WTC11 (cell line): Measurements from ENCODE around the gene TDRD6. TPM values are rescaled to one million over a fixed set of nuclear protein-coding genes. Genes with fewer than 3 reads are reported as not detected.

Source experiments
- ATAC-seq: fragments of 200-7000 bp; cut with Tn5 transposase; 2 replicates; pipeline ENCODE4 v1.10.0; 2021; ENCODE audit warnings: mild to moderate bottlenecking, moderate library complexity
- CTCF ChIA-PET: fragments of 300-600 bp; sonication (Branson Sonifier 250); formaldehyde crosslinking; loops from one replicate; lab custom pipeline; 2021; ENCODE audit warnings: antibody characterized with exemption; lab: Charles Lee
- POLR2A ChIA-PET: fragments of 350-600 bp; sonication (Branson Sonifier 250); formaldehyde crosslinking; loops from one replicate; lab custom pipeline; 2021; ENCODE audit warnings: antibody characterized with exemption; lab: Charles Lee
- DNase-seq: peaks from one replicate; pipeline ENCODE4 v3.0.0; 2021; ENCODE audit warnings: low spot score
- H3K27ac Mint-ChIP-seq: 2 replicates; pipeline ENCODE4 v1.8.0; 2021; ENCODE audit warnings: mixed read lengths
- H3K27me3 Mint-ChIP-seq: 2 replicates; pipeline ENCODE4 v1.8.0; 2021; ENCODE audit warnings: low read depth, mild to moderate bottlenecking, moderate library complexity, mixed read lengths
- H3K36me3 Mint-ChIP-seq: 2 replicates; pipeline ENCODE4 v1.8.0; 2021; ENCODE audit warnings: mixed read lengths
- H3K4me1 Mint-ChIP-seq: 2 replicates; pipeline ENCODE4 v1.8.0; 2022; ENCODE audit warnings: mixed read lengths
- H3K4me3 Mint-ChIP-seq: 2 replicates; pipeline ENCODE4 v1.8.0; 2021; ENCODE audit warnings: mild to moderate bottlenecking, moderate library complexity, mixed read lengths
- H3K9me3 Mint-ChIP-seq: 2 replicates; pipeline ENCODE4 v1.8.0; 2021; ENCODE audit warnings: mixed read lengths
- CDX4 ChIP-seq: fragments of 250-450 bp; sonication (Bioruptor Pico); IDR thresholded peaks from 2 replicates; pipeline ENCODE4 v1.9.0; 2021; ENCODE audit warnings: moderate library complexity, mild to moderate bottlenecking, inconsistent platforms, borderline replicate concordance
- ESRRA ChIP-seq: sonication (generic); formaldehyde crosslinking; IDR thresholded peaks from 2 replicates; pipeline ENCODE4 v1.8.1; 2022; ENCODE audit warnings: mild to moderate bottlenecking, missing genetic modification reagents, borderline replicate concordance
- FOXK1 ChIP-seq: sonication (generic); formaldehyde crosslinking; IDR thresholded peaks from 2 replicates; pipeline ENCODE4 v1.8.0; 2022; ENCODE audit warnings: mild to moderate bottlenecking, moderate library complexity, missing genetic modification reagents
- IRF2 ChIP-seq: sonication (generic); formaldehyde crosslinking; IDR thresholded peaks from 2 replicates; pipeline ENCODE4 v1.8.0; 2022; ENCODE audit warnings: low read depth, missing genetic modification reagents, borderline replicate concordance
- JAZF1 ChIP-seq: fragments of 250-450 bp; sonication (Bioruptor Pico); IDR thresholded peaks from 2 replicates; pipeline ENCODE4 v1.9.0; 2021; ENCODE audit warnings: moderate library complexity, mild to moderate bottlenecking, inconsistent platforms
- KAT7 ChIP-seq: sonication (generic); formaldehyde crosslinking; IDR thresholded peaks from 2 replicates; pipeline ENCODE4 v1.8.1; 2023; ENCODE audit warnings: missing genetic modification reagents, mild to moderate bottlenecking, borderline replicate concordance
- NFATC4 ChIP-seq: fragments of 250-450 bp; sonication (Bioruptor Pico); IDR thresholded peaks from 2 replicates; pipeline ENCODE4 v1.9.0; 2021; ENCODE audit warnings: mild to moderate bottlenecking
- NR1H2 ChIP-seq: sonication (generic); formaldehyde crosslinking; IDR thresholded peaks from 2 replicates; pipeline ENCODE4 v1.9.0; 2021; ENCODE audit warnings: mild to moderate bottlenecking, moderate library complexity, missing genetic modification reagents
- NR3C1 ChIP-seq: sonication (generic); formaldehyde crosslinking; conservative IDR thresholded peaks from 2 replicates; pipeline ENCODE4 v1.8.1; 2023; ENCODE audit warnings: low read depth, mild to moderate bottlenecking, missing genetic modification reagents
- PRRX2 ChIP-seq: fragments of 250-450 bp; sonication (Bioruptor Pico); IDR thresholded peaks from 2 replicates; pipeline ENCODE4 v1.8.0; 2021; ENCODE audit warnings: mild to moderate bottlenecking
- RELA ChIP-seq: sonication (generic); formaldehyde crosslinking; IDR thresholded peaks from 2 replicates; pipeline ENCODE4 v1.8.1; 2022; ENCODE audit warnings: missing genetic modification reagents, mild to moderate bottlenecking, borderline replicate concordance
- RORB ChIP-seq: fragments of 250-450 bp; sonication (Bioruptor Pico); IDR thresholded peaks from 2 replicates; pipeline ENCODE4 v1.9.0; 2021; ENCODE audit warnings: mild to moderate bottlenecking
- SP1 ChIP-seq: sonication (generic); formaldehyde crosslinking; conservative IDR thresholded peaks from 2 replicates; pipeline ENCODE4 v1.8.1; 2022; ENCODE audit warnings: missing genetic modification reagents
- TCF7 ChIP-seq: sonication (generic); formaldehyde crosslinking; IDR thresholded peaks from 2 replicates; pipeline ENCODE4 v1.8.0; 2022; ENCODE audit warnings: mild to moderate bottlenecking, low read depth, missing genetic modification reagents, moderate library complexity
- TEAD4 ChIP-seq: sonication (generic); formaldehyde crosslinking; IDR thresholded peaks from 2 replicates; pipeline ENCODE4 v1.8.0; 2022; ENCODE audit warnings: mild to moderate bottlenecking, missing genetic modification reagents
- USF2 ChIP-seq: sonication (generic); formaldehyde crosslinking; IDR thresholded peaks from 2 replicates; pipeline ENCODE4 v1.8.1; 2023; ENCODE audit warnings: mild to moderate bottlenecking, missing genetic modification reagents, moderate library complexity
- ZNF425 ChIP-seq: fragments of 250-450 bp; sonication (Bioruptor Pico); conservative IDR thresholded peaks from 2 replicates; pipeline ENCODE4 v1.9.0; 2021; ENCODE audit warnings: mild to moderate bottlenecking
- ZSCAN18 ChIP-seq: fragments of 250-450 bp; sonication (Bioruptor Pico); IDR thresholded peaks from 2 replicates; pipeline ENCODE4 v2.1.2; 2022; ENCODE audit warnings: mild to moderate bottlenecking, moderate library complexity
- total RNA-seq: library from RNA; stranded (reverse); gene quantifications from 3 replicates; pipeline ENCODE4 v1.2.3, GENCODE V29; 2021
- TF ChIP-seq, protein P1 (sequence below): fragments of 200-600 bp; IDR thresholded peaks from 2 replicates; pipeline ENCODE4 v1.8.0; 2022; ENCODE audit warnings: antibody characterized with exemption
- TF ChIP-seq, protein P2 (sequence below): fragments of 250-450 bp; sonication (Bioruptor Pico); IDR thresholded peaks from 2 replicates; pipeline ENCODE4 v1.9.0; 2021; ENCODE audit warnings: mild to moderate bottlenecking, borderline replicate concordance
- TF ChIP-seq, protein P3 (sequence below): sonication (generic); formaldehyde crosslinking; IDR thresholded peaks from 2 replicates; pipeline ENCODE4 v1.8.1; 2022; ENCODE audit warnings: low read depth, mild to moderate bottlenecking, moderate library complexity, missing genetic modification reagents, borderline replicate concordance

Gene TDRD6
- total RNA-seq, 1 experiment from 2014 or later: 0.04 TPM

DNA sequence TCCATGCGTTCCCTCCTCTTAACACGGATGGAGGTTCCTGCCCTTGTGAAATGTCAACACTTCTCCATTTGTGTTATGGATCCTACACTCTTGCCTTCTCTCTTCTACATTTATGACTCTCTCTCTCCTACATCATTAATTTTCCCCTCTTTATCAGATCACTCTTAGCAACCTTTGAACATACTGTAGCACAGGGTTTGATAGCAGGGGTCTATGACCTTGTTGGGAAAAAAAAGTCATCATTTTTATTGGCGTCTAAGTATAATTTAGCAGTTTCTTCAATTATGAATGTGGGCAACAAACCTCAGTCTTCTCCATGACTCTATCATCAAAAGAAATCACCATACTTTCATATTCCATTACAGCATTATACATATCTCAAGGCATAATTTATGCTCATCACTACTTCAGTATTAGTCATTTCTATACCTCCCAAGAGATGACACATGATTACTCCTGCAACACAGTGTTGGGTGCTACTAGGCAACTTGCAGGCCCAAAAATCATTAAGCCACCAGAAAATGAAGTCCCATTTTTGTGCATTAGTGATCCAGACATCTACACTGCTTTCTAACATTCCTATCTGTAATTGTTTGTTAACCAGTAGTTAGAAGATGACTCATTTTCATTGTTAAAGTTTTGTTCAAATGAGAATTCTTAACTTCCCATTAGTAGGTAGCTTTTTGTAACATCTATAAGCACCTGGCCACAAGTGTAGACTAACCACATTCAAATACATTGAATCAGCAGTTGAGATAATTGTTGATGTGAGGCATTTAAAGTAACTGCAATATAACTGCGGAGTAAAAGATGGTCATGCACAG lies 44.5 kb upstream of the TDRD6 start:
- ChIA-PET CTCF (no interaction called here), POLR2A (no interaction called here)
- H3K4me1 Mint-ChIP-seq: peaks cover 10% of the 10 kb centered on the region
- H3K9me3 Mint-ChIP-seq: no peaks in the 10 kb centered on the region
- H3K27me3 Mint-ChIP-seq: no peaks in the 10 kb centered on the region
- no peak overlapping the region for H3K27ac Mint-ChIP-seq
- DNase-seq (no peak), ATAC-seq (no peak)
- TF ChIP-seq, protein P1, sequence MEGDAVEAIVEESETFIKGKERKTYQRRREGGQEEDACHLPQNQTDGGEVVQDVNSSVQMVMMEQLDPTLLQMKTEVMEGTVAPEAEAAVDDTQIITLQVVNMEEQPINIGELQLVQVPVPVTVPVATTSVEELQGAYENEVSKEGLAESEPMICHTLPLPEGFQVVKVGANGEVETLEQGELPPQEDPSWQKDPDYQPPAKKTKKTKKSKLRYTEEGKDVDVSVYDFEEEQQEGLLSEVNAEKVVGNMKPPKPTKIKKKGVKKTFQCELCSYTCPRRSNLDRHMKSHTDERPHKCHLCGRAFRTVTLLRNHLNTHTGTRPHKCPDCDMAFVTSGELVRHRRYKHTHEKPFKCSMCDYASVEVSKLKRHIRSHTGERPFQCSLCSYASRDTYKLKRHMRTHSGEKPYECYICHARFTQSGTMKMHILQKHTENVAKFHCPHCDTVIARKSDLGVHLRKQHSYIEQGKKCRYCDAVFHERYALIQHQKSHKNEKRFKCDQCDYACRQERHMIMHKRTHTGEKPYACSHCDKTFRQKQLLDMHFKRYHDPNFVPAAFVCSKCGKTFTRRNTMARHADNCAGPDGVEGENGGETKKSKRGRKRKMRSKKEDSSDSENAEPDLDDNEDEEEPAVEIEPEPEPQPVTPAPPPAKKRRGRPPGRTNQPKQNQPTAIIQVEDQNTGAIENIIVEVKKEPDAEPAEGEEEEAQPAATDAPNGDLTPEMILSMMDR: no peak
- TF ChIP-seq, protein P2, sequence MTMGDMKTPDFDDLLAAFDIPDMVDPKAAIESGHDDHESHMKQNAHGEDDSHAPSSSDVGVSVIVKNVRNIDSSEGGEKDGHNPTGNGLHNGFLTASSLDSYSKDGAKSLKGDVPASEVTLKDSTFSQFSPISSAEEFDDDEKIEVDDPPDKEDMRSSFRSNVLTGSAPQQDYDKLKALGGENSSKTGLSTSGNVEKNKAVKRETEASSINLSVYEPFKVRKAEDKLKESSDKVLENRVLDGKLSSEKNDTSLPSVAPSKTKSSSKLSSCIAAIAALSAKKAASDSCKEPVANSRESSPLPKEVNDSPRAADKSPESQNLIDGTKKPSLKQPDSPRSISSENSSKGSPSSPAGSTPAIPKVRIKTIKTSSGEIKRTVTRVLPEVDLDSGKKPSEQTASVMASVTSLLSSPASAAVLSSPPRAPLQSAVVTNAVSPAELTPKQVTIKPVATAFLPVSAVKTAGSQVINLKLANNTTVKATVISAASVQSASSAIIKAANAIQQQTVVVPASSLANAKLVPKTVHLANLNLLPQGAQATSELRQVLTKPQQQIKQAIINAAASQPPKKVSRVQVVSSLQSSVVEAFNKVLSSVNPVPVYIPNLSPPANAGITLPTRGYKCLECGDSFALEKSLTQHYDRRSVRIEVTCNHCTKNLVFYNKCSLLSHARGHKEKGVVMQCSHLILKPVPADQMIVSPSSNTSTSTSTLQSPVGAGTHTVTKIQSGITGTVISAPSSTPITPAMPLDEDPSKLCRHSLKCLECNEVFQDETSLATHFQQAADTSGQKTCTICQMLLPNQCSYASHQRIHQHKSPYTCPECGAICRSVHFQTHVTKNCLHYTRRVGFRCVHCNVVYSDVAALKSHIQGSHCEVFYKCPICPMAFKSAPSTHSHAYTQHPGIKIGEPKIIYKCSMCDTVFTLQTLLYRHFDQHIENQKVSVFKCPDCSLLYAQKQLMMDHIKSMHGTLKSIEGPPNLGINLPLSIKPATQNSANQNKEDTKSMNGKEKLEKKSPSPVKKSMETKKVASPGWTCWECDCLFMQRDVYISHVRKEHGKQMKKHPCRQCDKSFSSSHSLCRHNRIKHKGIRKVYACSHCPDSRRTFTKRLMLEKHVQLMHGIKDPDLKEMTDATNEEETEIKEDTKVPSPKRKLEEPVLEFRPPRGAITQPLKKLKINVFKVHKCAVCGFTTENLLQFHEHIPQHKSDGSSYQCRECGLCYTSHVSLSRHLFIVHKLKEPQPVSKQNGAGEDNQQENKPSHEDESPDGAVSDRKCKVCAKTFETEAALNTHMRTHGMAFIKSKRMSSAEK (CRISPR knock-in tag): no peak
- TF ChIP-seq RORB (CRISPR knock-in tag): no peak
- no peak overlapping the region for H3K4me3 Mint-ChIP-seq
- no peaks in the 10 kb centered on the region for H3K36me3 Mint-ChIP-seq

DNA sequence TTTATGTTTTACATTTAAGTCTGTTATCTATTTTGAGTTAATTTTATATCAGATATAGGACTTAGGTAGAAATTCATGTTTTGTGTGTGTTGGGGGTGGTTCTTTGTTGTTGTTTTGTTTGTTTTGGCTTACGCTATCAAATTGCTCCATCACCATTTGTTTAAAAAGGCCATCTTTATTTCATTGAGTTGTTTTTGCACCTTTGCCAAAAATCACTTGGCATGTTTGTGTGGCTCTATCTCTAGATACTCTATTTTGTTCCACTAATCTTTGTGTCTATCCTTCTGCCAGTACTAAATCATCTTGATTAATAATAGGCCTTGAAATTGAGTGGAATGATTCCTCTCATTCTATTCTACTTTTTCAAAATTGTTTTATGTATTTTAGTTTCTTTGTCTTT lies 42.4 kb upstream of the TDRD6 start:
- DNase-seq (no peak), ATAC-seq (no peak)
- no peaks in the 10 kb centered on the region for H3K9me3 Mint-ChIP-seq
- POLR2A ChIA-PET: no interaction called here
- no peak overlapping the region for H3K4me3 Mint-ChIP-seq
- no peaks in the 10 kb centered on the region for H3K27me3 Mint-ChIP-seq
- H3K36me3 Mint-ChIP-seq: no peaks in the 10 kb centered on the region
- CTCF ChIA-PET: no interaction called here
- peaks cover 7% of the 10 kb centered on the region; the same call in 1 of the 2 replicates for H3K4me1 Mint-ChIP-seq
- no peak overlapping the region for H3K27ac Mint-ChIP-seq
- TF ChIP-seq ESRRA (no peak), FOXK1 (no peak), NR3C1 (CRISPR knock-in tag) (no peak), SP1 (CRISPR knock-in tag) (no peak), PRRX2 (CRISPR knock-in tag) (no peak), JAZF1 (CRISPR knock-in tag) (no peak), ZNF425 (CRISPR knock-in tag) (no peak), TEAD4 (CRISPR knock-in tag) (no peak), NFATC4 (CRISPR knock-in tag) (no peak), ZSCAN18 (CRISPR knock-in tag) (no peak), TCF7 (CRISPR knock-in tag) (no peak), NR1H2 (CRISPR knock-in tag) (no peak), RELA (CRISPR knock-in tag) (no peak), USF2 (CRISPR knock-in tag) (no peak), IRF2 (no peak), KAT7 (CRISPR knock-in tag) (no peak), CDX4 (no peak)
- TF ChIP-seq, protein P3, sequence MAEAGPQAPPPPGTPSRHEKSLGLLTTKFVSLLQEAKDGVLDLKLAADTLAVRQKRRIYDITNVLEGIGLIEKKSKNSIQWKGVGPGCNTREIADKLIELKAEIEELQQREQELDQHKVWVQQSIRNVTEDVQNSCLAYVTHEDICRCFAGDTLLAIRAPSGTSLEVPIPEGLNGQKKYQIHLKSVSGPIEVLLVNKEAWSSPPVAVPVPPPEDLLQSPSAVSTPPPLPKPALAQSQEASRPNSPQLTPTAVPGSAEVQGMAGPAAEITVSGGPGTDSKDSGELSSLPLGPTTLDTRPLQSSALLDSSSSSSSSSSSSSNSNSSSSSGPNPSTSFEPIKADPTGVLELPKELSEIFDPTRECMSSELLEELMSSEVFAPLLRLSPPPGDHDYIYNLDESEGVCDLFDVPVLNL (CRISPR knock-in tag): no peak
